ENCODE measurements around the gene PIWIL1. TPM values are rescaled to one million over a fixed set of nuclear protein-coding genes. Genes with fewer than 3 reads are reported as not detected.

Gene PIWIL1
- total RNA-seq, 4 donors from 2014 or later = not detected

GRCh38 chr12:130371296-130371695, 33.6 kb downstream of the PIWIL1 start:
- 11 to 18% methylated on average over 4 to 5 of the region's 5 CpGs for WGBS, 2 donors (ENCODE audit: low coverage in 1 of 2)
- H3K27me3 ChIP-seq = peaks cover 62% of the 10 kb centered on the region
- H3K9me3 ChIP-seq = no peaks in the 10 kb centered on the region
- TF ChIP-seq POLR2A (IDR thresholded peaks at IDR 0.05) (no peak), POLR2AphosphoS5 (IDR thresholded peaks at IDR 0.05) (no peak), CTCF (IDR thresholded peaks at IDR 0.05) (no peak), EP300 (IDR thresholded peaks at IDR 0.05) (no peak)
- H3K4me3 ChIP-seq = no peak overlapping the region
- ATAC-seq = no peak
- H3K27ac ChIP-seq = no peak overlapping the region
- no peaks in the 10 kb centered on the region for H3K36me3 ChIP-seq
- no peaks in the 10 kb centered on the region for H3K4me1 ChIP-seq

- Histone ChIP-seq H3K27me3 (peaks cover 74% of the 10 kb centered on the region), H3K4me1 (no peaks in the 10 kb centered on the region), H3K9me3 (no peaks in the 10 kb centered on the region), H3K36me3 (no peaks in the 10 kb centered on the region), H3K4me3 (no peak overlapping the region), H3K27ac (no peak overlapping the region)
- no peak for TF ChIP-seq EP300 (IDR thresholded peaks at IDR 0.05)
- no peak for TF ChIP-seq CTCF (IDR thresholded peaks at IDR 0.05)
- TF ChIP-seq POLR2AphosphoS5 (IDR thresholded peaks at IDR 0.05) = no peak
- TF ChIP-seq POLR2A (IDR thresholded peaks at IDR 0.05) = no peak
- no peak for ATAC-seq
- 23 to 37% methylated on average over 4 of the region's 4 CpGs for WGBS, 2 donors (ENCODE audit: low coverage in 1 of 2)
Observed at GRCh38 chr12:130372936-130373335, 35.2 kb downstream of the PIWIL1 start.

GRCh38 chr12:130374083-130374482, 36.4 kb downstream of the PIWIL1 start:
- no peaks in the 10 kb centered on the region for H3K36me3 ChIP-seq
- no peak overlapping the region for H3K27ac ChIP-seq
- no peak overlapping the region for H3K4me3 ChIP-seq
- ATAC-seq = no peak
- 81% methylated on average over 4 of the region's 4 CpGs for WGBS, 2 donors (ENCODE audit: low coverage in 1 of 2)
- no peaks in the 10 kb centered on the region for H3K9me3 ChIP-seq
- H3K27me3 ChIP-seq = peaks cover 74% of the 10 kb centered on the region
- TF ChIP-seq CTCF (IDR thresholded peaks at IDR 0.05) (no peak), POLR2AphosphoS5 (IDR thresholded peaks at IDR 0.05) (no peak), EP300 (IDR thresholded peaks at IDR 0.05) (no peak), POLR2A (IDR thresholded peaks at IDR 0.05) (no peak)
- no peaks in the 10 kb centered on the region for H3K4me1 ChIP-seq

- WGBS, 2 donors (ENCODE audit: low coverage in 1 of 2) = 73% methylated on average over 9 to 13 of the region's 13 CpGs
- Histone ChIP-seq H3K36me3 (no peaks in the 10 kb centered on the region), H3K27me3 (peaks cover 71% of the 10 kb centered on the region), H3K4me3 (no peak overlapping the region), H3K9me3 (no peaks in the 10 kb centered on the region), H3K27ac (no peak overlapping the region), H3K4me1 (no peaks in the 10 kb centered on the region)
- no peak for TF ChIP-seq EP300 (IDR thresholded peaks at IDR 0.05)
- no peak for TF ChIP-seq POLR2A (IDR thresholded peaks at IDR 0.05)
- no peak for TF ChIP-seq POLR2AphosphoS5 (IDR thresholded peaks at IDR 0.05)
- no peak for TF ChIP-seq CTCF (IDR thresholded peaks at IDR 0.05)
- no peak for ATAC-seq
Observed at GRCh38 chr12:130375296-130376287, 37.9 kb downstream of the PIWIL1 start.

GRCh38 chr12:130382818-130383217, 45.1 kb downstream of the PIWIL1 start:
- Histone ChIP-seq H3K4me1 (no peaks in the 10 kb centered on the region), H3K27me3 (peaks cover 19% of the 10 kb centered on the region), H3K4me3 (no peak overlapping the region), H3K27ac (no peak overlapping the region), H3K9me3 (no peaks in the 10 kb centered on the region), H3K36me3 (no peaks in the 10 kb centered on the region)
- no peak for TF ChIP-seq POLR2AphosphoS5 (IDR thresholded peaks at IDR 0.05)
- TF ChIP-seq POLR2A (IDR thresholded peaks at IDR 0.05) = no peak
- no peak for TF ChIP-seq CTCF (IDR thresholded peaks at IDR 0.05)
- TF ChIP-seq EP300 (IDR thresholded peaks at IDR 0.05) = no peak
- no peak for ATAC-seq
- 40 to 55% methylated on average over 2 of the region's 2 CpGs for WGBS, 2 donors (ENCODE audit: low coverage in 1 of 2)

Data from gastroesophageal sphincter (tissue), 4 donors.